ENCODE results near the gene NETO2.

DNA sequence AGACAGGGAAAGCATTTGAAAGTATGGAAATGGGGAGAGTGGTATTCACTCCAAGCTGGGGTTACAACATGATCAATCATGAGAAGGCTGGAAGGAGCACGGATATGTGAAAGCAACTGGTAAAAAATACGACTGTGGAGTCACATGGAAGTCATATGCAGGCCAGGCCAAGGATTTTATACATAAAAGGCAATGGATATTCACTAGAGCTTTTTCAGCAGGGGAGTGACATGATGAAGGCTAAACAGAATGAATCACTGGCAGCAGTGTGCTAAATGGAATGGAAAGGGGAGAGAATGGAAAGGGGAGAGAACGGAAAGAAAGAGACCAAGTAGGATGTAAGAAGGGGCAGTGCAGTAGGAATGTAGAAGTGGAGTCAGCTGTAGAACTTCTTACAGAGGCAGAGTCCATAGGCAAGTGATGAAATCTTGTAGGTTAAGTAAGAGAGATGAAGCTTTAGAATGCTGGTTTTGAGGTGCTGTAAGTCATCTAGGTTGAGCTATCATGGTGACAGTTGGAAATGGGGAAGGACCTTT lies 13.0 kb upstream of the NETO2 start:
- TF ChIP-seq, protein P1, sequence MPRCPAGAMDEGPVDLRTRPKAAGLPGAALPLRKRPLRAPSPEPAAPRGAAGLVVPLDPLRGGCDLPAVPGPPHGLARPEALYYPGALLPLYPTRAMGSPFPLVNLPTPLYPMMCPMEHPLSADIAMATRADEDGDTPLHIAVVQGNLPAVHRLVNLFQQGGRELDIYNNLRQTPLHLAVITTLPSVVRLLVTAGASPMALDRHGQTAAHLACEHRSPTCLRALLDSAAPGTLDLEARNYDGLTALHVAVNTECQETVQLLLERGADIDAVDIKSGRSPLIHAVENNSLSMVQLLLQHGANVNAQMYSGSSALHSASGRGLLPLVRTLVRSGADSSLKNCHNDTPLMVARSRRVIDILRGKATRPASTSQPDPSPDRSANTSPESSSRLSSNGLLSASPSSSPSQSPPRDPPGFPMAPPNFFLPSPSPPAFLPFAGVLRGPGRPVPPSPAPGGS (CRISPR knock-in tag; IDR thresholded peaks at IDR 0.05), result no peak
- TF ChIP-seq PITX1 (CRISPR knock-in tag; IDR thresholded peaks at IDR 0.05), result no peak

Measured in HepG2 (cell line).